OCI-LY1 (cell line): Measurements from ENCODE around the gene FRMD4A.

Source experiments
- H2AFZ ChIP-seq: fragments of 200-600 bp; sonication (generic), shearing (Covaris generic); 2 replicates; pipeline ENCODE4 v1.6.0; 2014; ENCODE audit warnings: antibody characterized with exemption, mild to moderate bottlenecking, low read length
- H3F3A ChIP-seq: fragments of 200-600 bp; sonication (generic), shearing (Covaris generic); 2 replicates; pipeline ENCODE4 v1.6.0; 2014; ENCODE audit warnings: mild to moderate bottlenecking, antibody characterized with exemption, low read length, moderate library complexity; ENCODE audit not compliant: insufficient read depth
- H3K27ac ChIP-seq: fragments of 200-600 bp; sonication (generic); 2 replicates; pipeline ENCODE4 v1.5.1; 2014; ENCODE audit warnings: low read length, mixed run types, mild to moderate bottlenecking, low read depth; ENCODE audit not compliant: poor library complexity, severe bottlenecking
- H3K27me3 ChIP-seq: fragments of 200-600 bp; sonication (generic); 2 replicates; pipeline ENCODE4 v1.6.0; 2014; ENCODE audit warnings: antibody characterized with exemption, mild to moderate bottlenecking, low read length, moderate library complexity; ENCODE audit not compliant: insufficient read depth
- H3K36me3 ChIP-seq: fragments of 200-600 bp; sonication (generic); 2 replicates; pipeline ENCODE4 v1.6.1; 2014; ENCODE audit warnings: mild to moderate bottlenecking, antibody characterized with exemption, low read length, moderate library complexity, mixed read lengths; ENCODE audit not compliant: insufficient read depth
- H3K4me1 ChIP-seq: fragments of 200-600 bp; sonication (generic); 2 replicates; pipeline ENCODE4 v1.5.1; 2014; ENCODE audit warnings: mild to moderate bottlenecking, low read length, moderate library complexity; ENCODE audit not compliant: insufficient read depth, severe bottlenecking
- H3K4me2 ChIP-seq: fragments of 200-600 bp; sonication (generic), shearing (Covaris generic); 2 replicates; pipeline ENCODE4 v1.6.1; 2014; ENCODE audit warnings: low read length
- H3K4me3 ChIP-seq: fragments of 200-600 bp; sonication (generic); 2 replicates; pipeline ENCODE4 v1.5.1; 2014; ENCODE audit warnings: low read length, low read depth, mild to moderate bottlenecking, mixed read lengths; ENCODE audit not compliant: poor library complexity, severe bottlenecking
- H3K79me2 ChIP-seq: fragments of 200-600 bp; shearing (Covaris generic); 2 replicates; pipeline ENCODE4 v1.6.1; 2016; ENCODE audit warnings: mixed run types, low read length, mixed read lengths; ENCODE audit not compliant: insufficient read depth
- H3K9ac ChIP-seq: fragments of 200-600 bp; sonication (generic), shearing (Covaris generic); 2 replicates; pipeline ENCODE4 v1.6.1; 2014; ENCODE audit warnings: mild to moderate bottlenecking, low read length, mixed read lengths
- H3K9me2 ChIP-seq: fragments of 200-600 bp; sonication (generic), shearing (Covaris generic); 2 replicates; pipeline ENCODE4 v1.6.1; 2014; ENCODE audit warnings: low read depth, mild to moderate bottlenecking, low read length, mixed read lengths
- H3K9me3 ChIP-seq: fragments of 200-600 bp; shearing (Covaris generic); 2 replicates; pipeline ENCODE4 v1.6.1; 2014; ENCODE audit warnings: low read length, mixed read lengths
- H4K20me1 ChIP-seq: fragments of 200-600 bp; sonication (generic), shearing (Covaris generic); 2 replicates; pipeline ENCODE4 v1.6.0; 2016; ENCODE audit warnings: mild to moderate bottlenecking, low read length; ENCODE audit not compliant: insufficient read depth
- CTCF ChIP-seq: fragments of 200-600 bp; sonication (generic), shearing (Covaris generic); IDR thresholded peaks from 2 replicates; pipeline ENCODE4 v1.5.1; 2017; ENCODE audit warnings: mild to moderate bottlenecking, antibody characterized with exemption, low read length, moderate library complexity, mixed read lengths
- EZH2 ChIP-seq: fragments of 200-600 bp; sonication (generic), shearing (Covaris generic); IDR thresholded peaks from 2 replicates; pipeline ENCODE4 v1.8.0; 2017; ENCODE audit warnings: borderline replicate concordance, mixed run types, mild to moderate bottlenecking, antibody characterized with exemption, low read length, moderate library complexity, mixed read lengths

The FRMD4A gene

DNA sequence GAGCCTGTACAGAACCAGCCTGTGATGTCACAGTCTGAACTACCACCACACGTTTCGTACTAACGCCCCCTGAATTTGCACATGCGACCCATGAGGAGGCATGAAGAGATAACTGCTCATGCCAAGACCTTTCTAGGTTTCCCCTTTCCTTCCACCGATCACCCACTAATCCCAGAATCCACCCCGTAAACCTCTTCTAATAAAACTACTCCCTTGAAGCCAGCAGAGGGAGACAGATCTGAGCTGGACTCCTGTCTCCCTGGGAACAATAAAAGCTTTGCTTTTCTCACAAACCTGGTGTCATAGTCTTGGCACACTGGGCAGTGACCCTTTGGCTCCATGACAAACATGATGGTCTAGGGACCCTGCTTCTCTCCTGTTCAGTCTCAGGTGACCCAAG, 144.5 kb downstream of the FRMD4A start:
- no peaks in the 10 kb centered on the region for H3K9me2 ChIP-seq
- H3K4me2 ChIP-seq: no peak overlapping the region; the same call in 1 of the 2 replicates
- TF ChIP-seq CTCF (peak; percentile 27; the same call in 1 of the 2 replicates), EZH2 (no peak)
- H3K4me3 ChIP-seq: no peak overlapping the region
- no peaks in the 10 kb centered on the region for H4K20me1 ChIP-seq
- no peak overlapping the region for H2AFZ ChIP-seq
- peaks cover 26% of the 10 kb centered on the region for H3K4me1 ChIP-seq
- H3K79me2 ChIP-seq: no peaks in the 10 kb centered on the region
- no peaks in the 10 kb centered on the region for H3F3A ChIP-seq
- H3K27ac ChIP-seq: peak overlapping the region; percentile 83
- H3K9ac ChIP-seq: no peak overlapping the region
- no peaks in the 10 kb centered on the region for H3K9me3 ChIP-seq
- H3K36me3 ChIP-seq: no peaks in the 10 kb centered on the region
- H3K27me3 ChIP-seq: no peaks in the 10 kb centered on the region

DNA sequence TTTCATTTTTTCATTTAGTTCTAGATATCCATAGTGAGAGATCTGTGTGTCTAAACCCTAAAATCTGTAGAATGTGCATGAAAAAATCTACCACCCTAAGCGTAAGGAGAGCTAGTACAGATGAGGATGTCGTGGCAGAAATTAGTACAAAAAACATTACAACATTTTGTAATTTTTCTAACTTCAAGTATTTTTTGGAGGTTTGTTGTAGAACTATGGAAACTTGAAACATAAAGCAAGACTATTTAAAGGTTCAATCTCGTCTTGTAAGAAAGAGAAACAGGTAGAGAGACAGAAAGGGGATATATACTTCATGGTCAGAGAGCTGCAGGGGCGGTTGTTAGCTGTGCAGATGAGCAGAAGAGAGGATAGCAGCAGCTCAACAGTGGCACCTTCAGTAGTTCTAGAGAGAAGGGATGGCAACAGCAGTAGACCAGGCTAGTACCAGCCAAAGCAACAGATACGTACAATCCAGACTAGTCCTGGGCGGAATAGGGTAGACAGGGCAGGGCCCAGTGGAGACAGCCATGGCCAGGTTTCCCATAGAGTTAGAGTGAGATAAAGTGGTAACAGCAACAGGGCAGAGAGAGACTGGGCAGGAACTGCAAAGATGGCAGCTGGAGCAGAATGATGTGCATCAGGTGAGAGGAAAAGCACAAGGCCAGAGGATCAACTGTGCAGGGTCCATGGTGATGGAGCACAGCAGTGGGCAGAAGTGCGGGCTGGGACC, 145.2 kb downstream of the FRMD4A start:
- Histone ChIP-seq H3K9ac (no peak overlapping the region), H3F3A (no peaks in the 10 kb centered on the region), H3K36me3 (no peaks in the 10 kb centered on the region), H3K4me3 (peak overlapping the region; percentile 28), H3K4me2 (peak overlapping the region; percentile 54), H3K9me3 (no peaks in the 10 kb centered on the region), H3K4me1 (peaks cover 26% of the 10 kb centered on the region), H3K79me2 (no peaks in the 10 kb centered on the region), H3K9me2 (no peaks in the 10 kb centered on the region), H2AFZ (no peak overlapping the region), H3K27ac (peak overlapping the region; percentile 83), H3K27me3 (no peaks in the 10 kb centered on the region), H4K20me1 (no peaks in the 10 kb centered on the region)
- 0 out of 2 replicates have a peak, but pooled peaks have one; percentile 12 for TF ChIP-seq CTCF
- no peak for TF ChIP-seq EZH2

- no peaks in the 10 kb centered on the region for H4K20me1 ChIP-seq
- no peaks in the 10 kb centered on the region for H3K79me2 ChIP-seq
- no peaks in the 10 kb centered on the region for H3K9me3 ChIP-seq
- H3K4me3 ChIP-seq: peak overlapping the region; percentile 28
- TF ChIP-seq CTCF (no peak), EZH2 (no peak)
- H3K9ac ChIP-seq: no peak overlapping the region
- H3K4me1 ChIP-seq: peaks cover 26% of the 10 kb centered on the region
- H3K9me2 ChIP-seq: no peaks in the 10 kb centered on the region
- H3K36me3 ChIP-seq: no peaks in the 10 kb centered on the region
- H3F3A ChIP-seq: no peaks in the 10 kb centered on the region
- H2AFZ ChIP-seq: no peak overlapping the region
- H3K27me3 ChIP-seq: no peaks in the 10 kb centered on the region
- peak overlapping the region; percentile 54 for H3K4me2 ChIP-seq
- H3K27ac ChIP-seq: peak overlapping the region; percentile 83
Measured at GRCh38 chr10:14184841-14185315, 145.8 kb downstream of the FRMD4A start.
